Measurements from ENCODE around the gene RPS6KA2. TPM values are rescaled to one million over a fixed set of nuclear protein-coding genes. Genes with fewer than 3 reads are reported as not detected.

RPS6KA2 gene
- total and polyA plus RNA-seq, 9 donors = 24.4 to 75.5 (median 48.1) TPM

- WGBS, 3 donors = 91 to 95% (median 93%) methylated on average over 9 of the region's 9 CpGs
Observed at GRCh38 chr6:166486536-166486880, 140.5 kb downstream of the RPS6KA2 start.

DNA sequence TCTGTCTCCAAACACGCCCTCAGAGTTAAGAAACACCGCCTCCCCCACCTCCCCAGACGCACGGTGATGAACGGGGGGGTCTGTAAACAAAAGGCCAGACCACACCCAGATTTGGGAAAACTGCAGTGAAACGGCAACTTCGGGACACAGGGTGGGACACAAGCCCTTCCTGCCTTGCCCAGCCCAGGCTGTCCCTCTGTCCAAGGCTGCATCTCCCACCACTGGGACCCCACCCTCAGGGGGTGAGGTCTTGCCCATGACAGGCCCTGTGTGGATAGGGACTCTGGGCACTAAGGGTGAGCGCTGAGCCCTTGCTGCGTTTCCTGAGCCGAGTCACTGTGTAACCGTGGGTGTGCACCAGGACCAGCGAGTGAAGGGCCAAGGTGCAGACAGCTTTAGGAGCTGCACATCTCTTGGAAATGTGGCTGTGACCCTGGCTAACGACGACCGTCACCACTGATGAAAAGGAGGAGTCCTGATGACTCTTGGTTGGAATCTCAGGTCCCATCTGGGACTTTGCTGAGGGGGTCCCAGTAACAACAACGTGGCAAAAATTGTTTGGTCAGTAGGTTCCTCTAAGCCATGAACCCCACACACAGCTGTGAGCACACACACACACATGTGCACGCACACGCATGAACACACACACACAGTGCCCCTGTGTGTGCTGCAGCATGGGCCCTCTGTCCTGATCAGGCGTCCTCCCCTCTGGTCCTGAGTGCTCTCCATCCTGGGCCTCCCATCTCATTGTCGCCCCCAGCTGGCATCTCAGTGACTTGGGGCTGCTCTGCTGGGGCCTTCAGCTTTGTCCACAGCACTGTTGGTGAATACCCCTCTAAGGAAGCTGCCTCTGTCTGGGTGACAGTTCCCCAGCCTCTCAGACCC lies 141.2 kb downstream of the RPS6KA2 start:
- Histone ChIP-seq H3K27ac (no peak overlapping the region), H3K4me3 (no peak overlapping the region), H3K9me3 (no peaks in the 10 kb centered on the region), H3K4me1 (ENCODE audit: insufficient read depth) (no peaks in the 10 kb centered on the region), H3K27me3 (no peaks in the 10 kb centered on the region), H3K36me3 (no peaks in the 10 kb centered on the region)
- peak in 2 of 5 donors; percentile 13 to 28 for DNase-seq
- 86 to 91% (median 88%) methylated on average over 20 of the region's 20 CpGs for WGBS, 3 donors
- intact Hi-C loops (cut with DNase I) = no loop called here
- no peak for TF ChIP-seq EP300 (IDR thresholded peaks at IDR 0.05)
- no peak for TF ChIP-seq POLR2A (IDR thresholded peaks at IDR 0.05)
- no peak for TF ChIP-seq CTCF (IDR thresholded peaks at IDR 0.05)

More at GRCh38 chr6:166486536-166486880, 140.5 kb downstream of the RPS6KA2 start:
- peak in 1 of 5 donors; percentile 14 for DNase-seq
- Histone ChIP-seq H3K27me3 (no peaks in the 10 kb centered on the region), H3K36me3 (no peaks in the 10 kb centered on the region), H3K27ac (no peak overlapping the region), H3K4me1 (ENCODE audit: insufficient read depth) (no peaks in the 10 kb centered on the region), H3K9me3 (no peaks in the 10 kb centered on the region), H3K4me3 (no peak overlapping the region)
- intact Hi-C loops (cut with DNase I) = no loop called here
- TF ChIP-seq CTCF (IDR thresholded peaks at IDR 0.05) (no peak), EP300 (IDR thresholded peaks at IDR 0.05) (no peak), POLR2A (IDR thresholded peaks at IDR 0.05) (no peak)

GRCh38 chr6:166484863-166485262 lies 142.2 kb downstream of the RPS6KA2 start:
- no peaks in the 10 kb centered on the region for H3K9me3 ChIP-seq
- peak in 1 of 5 donors; percentile 7 for DNase-seq
- H3K4me3 ChIP-seq = no peak overlapping the region
- H3K27ac ChIP-seq = no peak overlapping the region
- H3K36me3 ChIP-seq = no peaks in the 10 kb centered on the region
- intact Hi-C loops (cut with DNase I) = no loop called here
- no peaks in the 10 kb centered on the region for H3K4me1 ChIP-seq (ENCODE audit: insufficient read depth)
- 73 to 80% (median 76%) methylated on average over 10 of the region's 10 CpGs for WGBS, 3 donors
- H3K27me3 ChIP-seq = no peaks in the 10 kb centered on the region
- no peak for TF ChIP-seq EP300 (IDR thresholded peaks at IDR 0.05)
- no peak for TF ChIP-seq POLR2A (IDR thresholded peaks at IDR 0.05)
- TF ChIP-seq CTCF (IDR thresholded peaks at IDR 0.05) = no peak

DNA sequence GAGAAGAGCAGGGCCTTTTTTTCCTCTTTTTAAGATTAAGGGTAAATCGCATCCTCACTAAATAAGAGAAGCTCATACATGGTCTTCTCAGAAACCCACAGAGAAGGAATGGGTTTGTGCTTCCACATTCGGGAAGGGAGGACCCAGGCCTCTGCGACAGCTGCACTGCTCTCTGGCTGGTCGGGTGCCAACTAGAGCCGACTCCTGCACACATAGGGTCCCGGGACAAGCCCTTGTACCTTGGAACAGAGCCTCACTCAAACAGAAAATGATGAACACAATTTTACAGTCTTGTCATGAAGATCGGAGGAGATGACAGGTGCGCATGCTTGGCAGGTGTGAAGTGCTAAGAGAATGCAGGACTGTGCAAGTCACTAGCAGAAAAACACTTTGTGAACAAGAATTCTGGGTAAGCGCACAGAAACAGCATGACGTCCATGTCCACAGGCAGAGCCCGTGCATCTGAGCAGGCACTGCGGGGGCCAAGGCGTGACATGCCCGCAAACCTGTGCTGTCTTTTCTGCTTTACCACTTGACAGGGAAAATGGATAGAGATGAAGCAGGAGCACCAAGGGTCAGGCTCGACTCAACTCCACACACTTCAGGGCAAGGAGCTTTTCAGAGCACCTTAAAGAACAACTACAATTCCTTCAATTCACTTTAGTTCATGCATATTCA lies 143.3 kb downstream of the RPS6KA2 start:
- Histone ChIP-seq H3K27me3 (no peaks in the 10 kb centered on the region), H3K4me1 (ENCODE audit: insufficient read depth) (no peaks in the 10 kb centered on the region), H3K36me3 (no peaks in the 10 kb centered on the region), H3K4me3 (no peak overlapping the region), H3K9me3 (no peaks in the 10 kb centered on the region), H3K27ac (no peak overlapping the region)
- WGBS, 3 donors = 84 to 86% (median 85%) methylated on average over 15 of the region's 15 CpGs
- peak in 1 of 5 donors; percentile 5 for DNase-seq
- TF ChIP-seq POLR2A (IDR thresholded peaks at IDR 0.05) (no peak), EP300 (IDR thresholded peaks at IDR 0.05) (no peak), CTCF (IDR thresholded peaks at IDR 0.05) (no peak)
- intact Hi-C loops (cut with DNase I) = no loop called here
